ENCODE results near the gene RHO.
"Not testable (repeated sequence)": the region's sequence is repeated elsewhere in the genome, so short reads cannot be mapped to it uniquely, and the experiment has no call there.

Gene RHO

DNA sequence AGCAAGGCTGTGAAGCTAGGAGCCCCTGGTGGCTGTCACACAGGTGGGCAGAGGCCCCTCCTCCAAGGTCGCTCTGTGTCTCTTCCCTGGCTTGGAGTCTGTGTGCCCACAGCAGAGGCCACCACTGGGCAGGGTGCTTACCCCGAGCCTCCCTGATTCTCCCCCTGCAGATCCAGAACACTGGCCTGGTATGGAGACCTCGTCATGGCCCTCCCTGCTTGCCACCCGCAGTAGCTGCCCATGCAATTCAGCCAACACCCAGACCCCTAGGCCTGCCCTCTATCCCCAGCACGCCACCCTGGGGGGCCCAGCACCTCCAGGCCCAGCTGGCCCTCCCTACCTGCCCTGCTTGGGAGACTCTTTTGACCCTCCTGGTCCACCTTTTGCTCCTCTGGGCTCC, 5.5 kb upstream of the RHO start:
- DNase-seq = no peak

DNA sequence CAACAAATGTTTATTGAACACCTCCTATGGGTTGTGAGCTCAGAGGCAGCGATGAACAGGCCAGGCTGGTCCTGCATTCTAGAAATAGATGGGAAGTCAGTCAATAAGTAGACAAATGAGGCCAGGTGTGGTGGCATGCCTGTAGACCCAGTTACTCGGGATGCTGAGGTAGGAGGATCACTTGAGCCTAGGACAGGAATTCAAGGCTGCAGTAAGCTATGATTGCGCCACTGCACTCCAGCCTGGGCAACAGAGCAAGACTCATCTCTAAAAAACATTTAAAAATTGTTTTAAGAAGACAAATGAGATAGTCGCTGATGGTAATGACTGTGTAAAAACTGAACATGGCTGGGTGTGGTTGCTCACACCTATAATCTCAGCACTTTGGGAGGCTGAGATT, 4.4 kb upstream of the RHO start:
- no peak for DNase-seq

DNA sequence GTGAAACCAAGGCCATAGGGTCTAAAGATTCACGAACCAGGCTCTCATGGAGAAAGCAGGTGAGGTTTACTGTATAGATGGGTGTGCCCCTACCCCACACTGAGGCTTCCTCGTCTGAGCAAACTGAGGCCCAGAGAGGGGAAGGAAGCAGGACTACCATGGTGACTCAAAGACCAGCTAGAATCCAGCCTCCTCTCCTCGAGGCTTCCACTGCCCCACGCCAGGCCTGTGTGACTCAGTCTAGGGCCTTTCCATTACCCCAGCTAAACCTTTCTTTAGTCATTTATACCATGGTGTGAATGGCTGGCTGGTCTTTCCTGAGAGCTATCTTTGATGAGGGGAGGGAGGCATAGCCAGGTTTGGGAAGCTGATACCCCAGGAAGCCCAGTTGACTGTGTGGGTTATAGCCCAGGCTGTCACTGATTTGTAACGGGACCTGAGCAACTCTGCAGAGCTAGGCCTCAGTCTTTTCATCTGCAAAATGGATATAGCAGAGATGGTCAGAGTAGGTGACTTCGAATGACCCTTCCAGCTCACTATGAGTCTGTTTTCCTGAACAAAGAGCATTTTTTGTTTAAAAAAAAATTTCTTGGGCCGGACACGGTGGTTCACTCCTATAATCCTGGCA, 3.0 kb upstream of the RHO start:
- DNase-seq = no peak

DNA sequence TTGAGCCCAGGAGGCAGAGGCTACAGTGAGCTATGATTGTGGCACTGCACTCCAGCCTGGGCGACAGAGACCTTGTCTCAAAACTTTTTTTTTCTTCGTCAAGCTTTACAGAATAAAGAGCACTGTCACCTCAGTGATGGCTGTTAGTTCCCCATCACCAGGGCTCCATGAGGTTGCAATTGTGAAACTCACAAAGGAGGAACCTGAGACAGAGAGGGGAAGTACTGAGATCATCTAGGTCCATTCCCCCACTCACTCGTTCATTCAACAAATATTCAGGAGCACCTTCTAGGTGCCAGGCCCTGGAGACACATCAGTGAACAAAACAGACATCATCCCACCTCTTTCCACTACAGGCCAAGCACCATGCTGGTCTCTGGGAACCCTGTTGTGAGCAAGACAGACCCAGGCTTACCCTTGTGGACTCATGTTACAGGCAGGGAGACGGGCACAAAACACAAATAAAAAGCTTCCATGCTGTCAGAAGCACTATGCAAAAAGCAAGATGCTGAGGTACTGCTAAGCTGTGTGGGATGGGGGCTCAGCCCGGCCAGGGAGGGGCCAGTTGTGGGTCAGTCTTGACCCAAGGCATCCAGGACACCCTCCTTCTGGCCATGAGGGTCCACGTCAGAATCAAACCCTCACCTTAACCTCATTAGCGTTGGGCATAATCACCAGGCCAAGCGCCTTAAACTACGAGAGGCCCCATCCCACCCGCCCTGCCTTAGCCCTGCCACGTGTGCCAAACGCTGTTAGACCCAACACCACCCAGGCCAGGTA, 2.1 kb upstream of the RHO start:
- DNase-seq = no peak

GRCh38 chr3:129527262-129527661, 1.2 kb upstream of the RHO start:
- no peak for DNase-seq

DNA sequence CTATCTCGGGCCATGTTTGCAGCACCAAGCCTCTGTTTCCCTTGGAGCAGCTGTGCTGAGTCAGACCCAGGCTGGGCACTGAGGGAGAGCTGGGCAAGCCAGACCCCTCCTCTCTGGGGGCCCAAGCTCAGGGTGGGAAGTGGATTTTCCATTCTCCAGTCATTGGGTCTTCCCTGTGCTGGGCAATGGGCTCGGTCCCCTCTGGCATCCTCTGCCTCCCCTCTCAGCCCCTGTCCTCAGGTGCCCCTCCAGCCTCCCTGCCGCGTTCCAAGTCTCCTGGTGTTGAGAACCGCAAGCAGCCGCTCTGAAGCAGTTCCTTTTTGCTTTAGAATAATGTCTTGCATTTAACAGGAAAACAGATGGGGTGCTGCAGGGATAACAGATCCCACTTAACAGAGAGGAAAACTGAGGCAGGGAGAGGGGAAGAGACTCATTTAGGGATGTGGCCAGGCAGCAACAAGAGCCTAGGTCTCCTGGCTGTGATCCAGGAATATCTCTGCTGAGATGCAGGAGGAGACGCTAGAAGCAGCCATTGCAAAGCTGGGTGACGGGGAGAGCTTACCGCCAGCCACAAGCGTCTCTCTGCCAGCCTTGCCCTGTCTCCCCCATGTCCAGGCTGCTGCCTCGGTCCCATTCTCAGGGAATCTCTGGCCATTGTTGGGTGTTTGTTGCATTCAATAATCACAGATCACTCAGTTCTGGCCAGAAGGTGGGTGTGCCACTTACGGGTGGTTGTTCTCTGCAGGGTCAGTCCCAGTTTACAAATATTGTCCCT, 1.2 kb downstream of the RHO start:
- DNase-seq = no peak

DNA sequence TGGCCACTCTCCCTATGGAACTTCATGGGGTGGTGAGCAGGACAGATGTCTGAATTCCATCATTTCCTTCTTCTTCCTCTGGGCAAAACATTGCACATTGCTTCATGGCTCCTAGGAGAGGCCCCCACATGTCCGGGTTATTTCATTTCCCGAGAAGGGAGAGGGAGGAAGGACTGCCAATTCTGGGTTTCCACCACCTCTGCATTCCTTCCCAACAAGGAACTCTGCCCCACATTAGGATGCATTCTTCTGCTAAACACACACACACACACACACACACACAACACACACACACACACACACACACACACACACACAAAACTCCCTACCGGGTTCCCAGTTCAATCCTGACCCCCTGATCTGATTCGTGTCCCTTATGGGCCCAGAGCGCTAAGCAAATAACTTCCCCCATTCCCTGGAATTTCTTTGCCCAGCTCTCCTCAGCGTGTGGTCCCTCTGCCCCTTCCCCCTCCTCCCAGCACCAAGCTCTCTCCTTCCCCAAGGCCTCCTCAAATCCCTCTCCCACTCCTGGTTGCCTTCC, 1.9 kb downstream of the RHO start:
- DNase-seq = no peak

GRCh38 chr3:129530821-129531220, 2.4 kb downstream of the RHO start:
- no peak for DNase-seq

DNA sequence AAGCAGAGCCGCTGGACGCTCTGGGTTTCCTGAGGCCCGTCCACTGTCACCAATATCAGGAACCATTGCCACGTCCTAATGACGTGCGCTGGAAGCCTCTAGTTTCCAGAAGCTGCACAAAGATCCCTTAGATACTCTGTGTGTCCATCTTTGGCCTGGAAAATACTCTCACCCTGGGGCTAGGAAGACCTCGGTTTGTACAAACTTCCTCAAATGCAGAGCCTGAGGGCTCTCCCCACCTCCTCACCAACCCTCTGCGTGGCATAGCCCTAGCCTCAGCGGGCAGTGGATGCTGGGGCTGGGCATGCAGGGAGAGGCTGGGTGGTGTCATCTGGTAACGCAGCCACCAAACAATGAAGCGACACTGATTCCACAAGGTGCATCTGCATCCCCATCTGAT, 3.3 kb downstream of the RHO start:
- DNase-seq = no peak

DNA sequence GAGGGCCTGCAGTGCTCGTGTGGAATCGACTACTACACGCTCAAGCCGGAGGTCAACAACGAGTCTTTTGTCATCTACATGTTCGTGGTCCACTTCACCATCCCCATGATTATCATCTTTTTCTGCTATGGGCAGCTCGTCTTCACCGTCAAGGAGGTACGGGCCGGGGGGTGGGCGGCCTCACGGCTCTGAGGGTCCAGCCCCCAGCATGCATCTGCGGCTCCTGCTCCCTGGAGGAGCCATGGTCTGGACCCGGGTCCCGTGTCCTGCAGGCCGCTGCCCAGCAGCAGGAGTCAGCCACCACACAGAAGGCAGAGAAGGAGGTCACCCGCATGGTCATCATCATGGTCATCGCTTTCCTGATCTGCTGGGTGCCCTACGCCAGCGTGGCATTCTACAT, 3.8 kb downstream of the RHO start:
- DNase-seq = no peak

DNA sequence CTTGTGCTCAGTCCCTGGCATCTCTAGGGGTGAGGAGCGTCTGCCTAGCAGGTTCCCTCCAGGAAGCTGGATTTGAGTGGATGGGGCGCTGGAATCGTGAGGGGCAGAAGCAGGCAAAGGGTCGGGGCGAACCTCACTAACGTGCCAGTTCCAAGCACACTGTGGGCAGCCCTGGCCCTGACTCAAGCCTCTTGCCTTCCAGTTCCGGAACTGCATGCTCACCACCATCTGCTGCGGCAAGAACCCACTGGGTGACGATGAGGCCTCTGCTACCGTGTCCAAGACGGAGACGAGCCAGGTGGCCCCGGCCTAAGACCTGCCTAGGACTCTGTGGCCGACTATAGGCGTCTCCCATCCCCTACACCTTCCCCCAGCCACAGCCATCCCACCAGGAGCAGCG, 5.0 kb downstream of the RHO start:
- DNase-seq = no peak

- no peak for DNase-seq
These were observed 6.1 kb downstream of the RHO start for GRCh38 chr3:129534428-129535027.

GRCh38 chr3:129535075-129535474, 6.6 kb downstream of the RHO start:
- no peak for DNase-seq

GRCh38 chr3:129536374-129536667, 7.9 kb downstream of the RHO start:
- DNase-seq = no peak

- no peak for DNase-seq
These were observed 8.4 kb downstream of the RHO start for GRCh38 chr3:129536804-129537203.

DNA sequence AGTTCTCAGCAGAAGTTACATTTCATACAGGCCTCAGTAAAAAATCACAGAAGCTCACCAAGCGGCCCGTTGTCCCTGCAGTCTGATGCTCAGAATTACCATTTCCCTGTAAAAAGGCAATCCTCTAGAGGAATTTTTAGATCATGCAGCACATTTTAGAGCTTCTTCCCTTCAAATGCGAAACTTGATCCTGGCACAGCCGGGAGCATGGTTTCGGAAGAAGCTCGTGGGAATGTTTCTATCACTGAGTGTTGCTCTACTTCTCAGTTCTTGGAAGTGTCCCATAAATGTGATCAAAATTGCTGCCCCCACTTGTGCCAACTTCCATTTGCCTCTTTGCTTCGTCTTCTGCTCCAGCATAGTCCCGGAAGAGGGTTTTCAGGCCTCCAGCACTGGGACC, 10.8 kb downstream of the RHO start:
- DNase-seq = no peak

GRCh38 chr3:129540776-129541516, 12.5 kb downstream of the RHO start:
- no peak for DNase-seq

DNA sequence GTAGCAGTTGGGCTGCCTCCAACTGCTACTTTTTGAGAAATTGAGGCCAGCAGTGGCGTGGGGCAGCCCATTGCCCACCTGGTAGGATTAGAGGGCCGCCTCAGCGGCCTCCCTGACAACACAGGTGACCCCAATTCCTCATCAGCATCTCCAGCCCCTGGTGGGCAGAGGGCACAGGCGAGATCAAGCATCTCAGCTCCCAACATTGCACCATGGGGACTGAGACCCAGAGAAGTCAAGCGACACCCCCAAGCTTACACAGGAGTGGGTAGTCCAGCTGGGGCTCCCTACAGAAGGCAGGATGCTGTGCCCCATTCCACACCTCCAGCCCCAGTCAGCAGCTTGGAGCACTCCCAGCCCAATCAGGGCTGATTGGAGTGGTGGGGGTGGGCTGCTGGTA, 14.3 kb downstream of the RHO start:
- no peak for DNase-seq

GRCh38 chr3:129543156-129543790, 14.8 kb downstream of the RHO start, which contains the start of gene H1-8:
TSS of gene H1-8 (plus strand) at chr3:129543175. CDS start at chr3:129543219, 44 bp downstream.
- no peak for DNase-seq

- DNase-seq = no peak
These were observed 15.6 kb downstream of the RHO start for GRCh38 chr3:129543999-129544398.

- not testable (repeated sequence) for DNase-seq
These were observed 17.5 kb downstream of the RHO start for GRCh38 chr3:129545951-129546350.

GRCh38 chr3:129547241-129547640, 18.8 kb downstream of the RHO start:
- DNase-seq = no peak
